Activated naive CD4-positive, alpha-beta T cell treated with anti-CD3 and anti-CD28 coated beads, Interleukin-2, amount 10 ng/mL, durations not matched to agents 7 days and 5 days (primary cell): Measurements from ENCODE around the gene SCCPDH.

Source experiments
- CTCF ChIA-PET: fragments of 350-600 bp; sonication (Branson Sonifier 250); formaldehyde crosslinking; loops from one replicate; lab custom pipeline; 2021; ENCODE audit warnings: antibody characterized with exemption; lab: Charles Lee
- DNase-seq: peaks from one replicate; pipeline ENCODE4 v3.0.0-alpha.2; 2020
- H3K27ac Mint-ChIP-seq: one replicate; pipeline ENCODE4 v1.8.0; 2021; ENCODE audit warnings: mild to moderate bottlenecking, moderate library complexity, mixed read lengths
- H3K27me3 Mint-ChIP-seq: one replicate; pipeline ENCODE4 v1.8.0; 2021; ENCODE audit warnings: mild to moderate bottlenecking, mixed read lengths
- H3K36me3 Mint-ChIP-seq: one replicate; pipeline ENCODE4 v1.8.0; 2021; ENCODE audit warnings: mixed read lengths
- H3K4me1 Mint-ChIP-seq: one replicate; pipeline ENCODE4 v1.8.0; 2021; ENCODE audit warnings: mixed read lengths
- H3K4me3 Mint-ChIP-seq: one replicate; pipeline ENCODE4 v1.8.0; 2021; ENCODE audit warnings: mild to moderate bottlenecking, moderate library complexity, mixed read lengths
- H3K9me3 Mint-ChIP-seq: one replicate; pipeline ENCODE4 v1.8.0; 2021; ENCODE audit warnings: mixed read lengths

SCCPDH gene

DNA sequence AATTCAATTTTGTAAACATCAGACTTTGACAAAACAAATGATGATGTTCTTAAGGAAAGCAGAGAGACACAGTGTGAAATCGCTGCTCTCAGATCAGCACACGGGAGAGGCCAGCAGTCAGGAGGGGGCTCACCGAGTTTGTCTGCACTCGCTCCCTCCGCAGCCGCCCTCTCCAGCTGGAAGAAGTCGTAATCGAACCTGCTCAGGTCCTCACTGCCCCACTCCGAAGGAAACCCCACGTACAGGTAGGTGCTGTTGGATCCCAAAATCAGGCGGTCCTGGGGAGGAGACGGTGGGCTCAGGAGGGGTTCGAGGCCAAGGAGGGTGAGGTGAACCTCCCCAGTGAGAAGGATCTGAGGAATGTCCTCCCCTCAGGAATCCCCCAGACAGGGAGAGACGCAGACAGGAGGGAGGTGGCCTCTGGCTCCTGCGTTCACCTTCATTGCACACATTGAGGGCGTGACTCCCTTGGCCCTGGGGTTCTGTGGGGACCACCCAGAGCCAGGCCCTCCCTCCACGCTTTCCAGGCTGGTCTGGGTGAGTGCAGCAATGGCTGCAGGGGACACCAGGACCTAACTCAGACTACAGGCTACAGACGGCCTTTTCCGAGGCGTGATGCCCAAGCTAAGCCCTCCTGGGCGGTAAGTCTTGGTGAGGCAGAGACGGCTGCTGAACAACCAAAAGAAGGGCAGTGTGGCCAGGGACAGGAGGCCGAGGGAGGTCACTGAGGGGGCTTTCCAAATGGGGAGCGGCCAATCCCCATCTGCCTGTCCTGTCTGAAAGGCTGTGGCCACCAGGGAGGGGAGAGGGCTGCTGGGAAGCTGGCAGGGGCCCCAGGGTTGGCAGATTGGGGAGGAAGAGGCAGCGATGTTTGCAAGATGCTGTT is 65.5 kb downstream of the SCCPDH start:
- DNase-seq: no peak
- Mint-ChIP-seq H3K27me3 (peaks cover 8% of the 10 kb centered on the region), H3K9me3 (peaks cover 11% of the 10 kb centered on the region), H3K4me1 (peaks cover 8% of the 10 kb centered on the region), H3K27ac (no peak overlapping the region), H3K4me3 (no peak overlapping the region), H3K36me3 (no peaks in the 10 kb centered on the region)
- CTCF ChIA-PET: no interaction called here

DNA sequence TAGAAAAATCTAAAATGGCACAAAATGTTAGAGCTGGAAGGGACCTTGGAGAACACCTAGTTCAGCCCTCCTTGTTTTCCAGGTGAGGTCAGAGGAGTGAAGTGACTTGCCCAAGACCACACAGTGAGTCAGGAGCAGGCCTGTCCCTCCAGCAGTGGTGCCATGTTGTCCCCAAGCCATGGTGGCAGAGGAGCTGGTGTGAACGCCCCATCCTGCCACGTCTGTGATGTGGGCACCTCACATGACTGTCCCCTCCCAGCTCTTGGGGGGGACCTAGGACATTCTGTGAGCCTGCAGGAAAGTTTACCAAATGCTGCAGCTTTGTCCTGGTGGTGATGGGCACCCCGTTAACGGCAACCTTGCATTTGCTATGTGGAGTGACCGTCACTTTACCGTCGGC is 66.2 kb downstream of the SCCPDH start:
- Mint-ChIP-seq H3K4me1 (peaks cover 2% of the 10 kb centered on the region), H3K27me3 (peaks cover 5% of the 10 kb centered on the region), H3K36me3 (no peaks in the 10 kb centered on the region), H3K4me3 (no peak overlapping the region), H3K9me3 (peaks cover 8% of the 10 kb centered on the region), H3K27ac (no peak overlapping the region)
- CTCF ChIA-PET: no interaction called here
- no peak for DNase-seq

DNA sequence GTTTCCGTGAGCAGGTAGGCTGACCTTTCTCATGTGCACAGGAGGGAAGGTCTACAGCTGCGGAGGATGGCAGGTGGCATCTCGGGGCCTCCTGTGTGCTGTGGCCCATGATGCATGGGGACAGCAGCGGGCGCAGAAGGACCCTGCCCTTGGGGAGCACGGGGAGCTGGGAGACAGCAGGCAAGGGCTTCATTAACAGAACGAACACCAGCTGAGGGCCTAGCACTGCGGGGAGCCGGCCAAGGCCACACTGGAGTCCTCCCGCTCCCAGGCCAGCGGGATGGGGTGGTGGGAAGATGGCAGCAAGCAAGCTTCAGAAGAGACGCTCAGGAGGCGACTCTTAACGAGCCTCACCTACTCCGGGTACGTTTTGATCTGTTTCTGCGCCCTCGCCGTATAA is 66.6 kb downstream of the SCCPDH start:
- Mint-ChIP-seq H3K4me3 (no peak overlapping the region), H3K27ac (no peak overlapping the region), H3K9me3 (peaks cover 3% of the 10 kb centered on the region), H3K36me3 (no peaks in the 10 kb centered on the region), H3K4me1 (peaks cover 2% of the 10 kb centered on the region), H3K27me3 (peaks cover 3% of the 10 kb centered on the region)
- CTCF ChIA-PET: no interaction called here
- DNase-seq: no peak

DNA sequence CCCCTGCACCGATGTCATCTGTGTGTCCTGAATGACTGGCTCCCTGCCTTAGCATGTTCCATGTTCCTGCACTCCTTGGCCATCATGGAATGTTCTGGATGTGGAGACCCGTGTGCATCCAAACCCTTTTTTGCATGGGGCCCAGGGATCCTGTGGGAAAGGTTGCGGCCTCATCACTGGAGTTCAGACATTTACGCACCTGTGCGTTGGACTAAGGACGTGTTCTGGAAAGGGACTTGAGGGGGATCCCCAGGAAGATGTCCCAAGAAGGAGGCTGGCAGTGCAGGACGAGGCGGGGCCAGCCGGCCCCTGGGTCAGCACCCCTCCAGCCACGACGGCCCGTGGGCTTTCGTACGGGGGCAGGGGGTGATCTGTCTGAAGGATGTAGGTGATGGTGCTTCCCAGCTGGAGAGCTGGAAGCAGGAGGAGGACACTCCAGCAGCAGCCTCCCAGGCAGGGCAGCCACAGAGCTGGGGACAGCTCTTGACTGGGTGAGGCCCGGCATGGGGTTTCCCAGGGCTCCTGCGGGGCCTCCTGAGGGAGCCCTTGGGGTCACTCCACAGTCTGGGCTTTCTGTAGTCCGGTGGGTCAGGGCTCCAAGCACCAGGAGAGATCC is 67.2 kb downstream of the SCCPDH start:
- Mint-ChIP-seq H3K36me3 (no peaks in the 10 kb centered on the region), H3K4me3 (no peak overlapping the region), H3K27me3 (peaks cover 3% of the 10 kb centered on the region), H3K4me1 (peaks cover 2% of the 10 kb centered on the region), H3K9me3 (peaks cover under 1% of the 10 kb centered on the region), H3K27ac (no peak overlapping the region)
- CTCF ChIA-PET: no interaction called here
- DNase-seq: no peak

DNA sequence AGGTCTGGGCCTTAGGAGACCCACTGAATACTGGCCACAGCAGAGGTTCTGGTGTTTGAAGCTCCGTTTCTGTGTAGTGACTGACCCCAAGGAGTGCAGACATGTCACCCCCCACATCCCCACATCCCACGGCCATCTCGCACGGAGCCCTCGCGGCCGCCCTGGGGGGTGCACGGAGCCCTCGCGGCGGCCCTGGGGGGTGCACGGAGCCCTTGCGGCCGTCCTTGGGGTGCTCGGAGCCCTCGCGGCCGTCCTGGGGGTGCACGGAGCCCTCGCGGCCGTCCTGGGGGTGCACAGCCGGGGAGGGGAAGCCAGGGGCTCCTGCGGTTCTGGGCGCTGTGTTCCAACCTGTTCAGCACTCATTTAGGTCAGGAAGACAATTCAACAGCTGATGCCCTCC is 68.4 kb downstream of the SCCPDH start:
- no peak for DNase-seq
- Mint-ChIP-seq H3K27ac (no peak overlapping the region), H3K36me3 (no peaks in the 10 kb centered on the region), H3K27me3 (peaks cover 3% of the 10 kb centered on the region), H3K9me3 (no peaks in the 10 kb centered on the region), H3K4me3 (no peak overlapping the region), H3K4me1 (peaks cover 2% of the 10 kb centered on the region)
- CTCF ChIA-PET: no interaction called here

DNA sequence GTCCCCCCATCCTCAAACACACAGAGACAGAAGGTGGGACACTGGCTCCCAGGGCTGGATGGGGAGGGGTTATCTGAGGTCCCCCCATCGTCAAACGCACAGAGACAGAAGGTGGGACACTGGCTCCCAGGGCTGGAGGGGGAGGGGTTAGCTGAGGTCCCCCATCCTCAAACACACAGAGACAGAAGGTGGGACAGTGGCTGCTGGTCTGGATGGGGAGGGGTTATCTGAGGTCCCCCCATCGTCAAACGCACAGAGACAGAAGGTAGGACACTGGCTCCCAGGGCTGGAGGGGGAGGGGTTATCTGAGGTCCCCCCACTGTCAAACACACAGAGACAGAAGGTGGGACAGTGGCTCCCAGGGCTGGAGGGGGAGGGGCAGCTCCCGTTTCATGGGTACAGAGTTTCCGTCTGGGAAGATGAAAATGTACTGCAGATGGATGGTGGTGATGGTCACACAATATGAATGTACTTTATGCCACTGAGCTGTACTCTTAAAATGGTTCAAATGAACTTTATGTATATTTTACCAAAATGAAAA is 69.2 kb downstream of the SCCPDH start:
- H3K27ac Mint-ChIP-seq: no peak overlapping the region
- CTCF ChIA-PET: no interaction called here
- no peak for DNase-seq
- H3K36me3 Mint-ChIP-seq: no peaks in the 10 kb centered on the region
- H3K4me1 Mint-ChIP-seq: peaks cover 2% of the 10 kb centered on the region
- H3K9me3 Mint-ChIP-seq: no peaks in the 10 kb centered on the region
- no peaks in the 10 kb centered on the region for H3K27me3 Mint-ChIP-seq
- no peak overlapping the region for H3K4me3 Mint-ChIP-seq

- H3K27me3 Mint-ChIP-seq: no peaks in the 10 kb centered on the region
- no peak overlapping the region for H3K27ac Mint-ChIP-seq
- H3K9me3 Mint-ChIP-seq: no peaks in the 10 kb centered on the region
- DNase-seq: no peak
- H3K4me3 Mint-ChIP-seq: no peak overlapping the region
- CTCF ChIA-PET: no interaction called here
- H3K4me1 Mint-ChIP-seq: peaks cover under 1% of the 10 kb centered on the region
- no peaks in the 10 kb centered on the region for H3K36me3 Mint-ChIP-seq
These were observed 70.0 kb downstream of the SCCPDH start for GRCh38 chr1:246794048-246794827.

DNA sequence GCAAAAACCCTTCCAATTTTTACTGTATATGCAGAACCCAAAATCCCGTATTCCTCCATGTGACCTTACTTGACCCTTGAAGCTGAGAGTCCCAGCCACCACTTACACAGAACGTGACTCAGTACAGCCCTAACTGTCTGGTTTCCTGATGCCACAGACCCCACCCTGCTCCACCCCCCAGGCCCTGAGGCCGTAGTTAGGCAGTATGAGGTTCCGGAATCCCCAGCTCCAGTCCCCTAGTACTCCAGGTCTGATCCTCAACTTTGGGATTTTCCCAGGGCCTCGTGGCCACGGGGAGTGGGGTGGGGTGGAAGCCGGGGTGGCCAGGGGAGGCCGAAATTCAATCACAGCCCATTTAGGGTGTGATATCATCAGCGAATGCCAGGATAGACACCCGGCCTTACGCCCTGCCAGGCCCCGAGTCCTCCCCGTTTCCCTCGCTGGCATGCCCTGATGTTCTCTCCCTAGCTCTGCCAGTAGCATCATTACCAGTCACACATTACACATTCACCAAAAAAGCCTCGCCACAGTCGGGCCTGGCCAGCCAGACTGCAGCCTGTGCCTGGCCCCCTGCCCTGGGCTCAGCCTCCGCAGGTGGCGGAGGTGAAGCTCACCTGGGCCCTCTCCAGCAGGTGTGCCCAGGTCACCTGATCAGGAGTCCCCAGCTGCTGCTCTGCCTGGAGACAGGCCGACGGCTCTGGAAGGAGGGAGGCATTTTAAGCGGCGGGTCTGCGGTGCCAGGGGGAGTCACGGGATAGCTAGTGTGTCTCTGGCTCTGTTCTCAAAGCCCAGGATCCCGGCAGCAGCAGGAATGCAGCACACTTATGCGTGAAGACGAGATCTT is 70.8 kb downstream of the SCCPDH start:
- no peaks in the 10 kb centered on the region for H3K27me3 Mint-ChIP-seq
- no peak overlapping the region for H3K27ac Mint-ChIP-seq
- H3K9me3 Mint-ChIP-seq: no peaks in the 10 kb centered on the region
- DNase-seq: no peak
- H3K36me3 Mint-ChIP-seq: no peaks in the 10 kb centered on the region
- CTCF ChIA-PET: no interaction called here
- H3K4me3 Mint-ChIP-seq: no peak overlapping the region
- no peaks in the 10 kb centered on the region for H3K4me1 Mint-ChIP-seq

- DNase-seq: no peak
- Mint-ChIP-seq H3K36me3 (no peaks in the 10 kb centered on the region), H3K27ac (no peak overlapping the region), H3K4me1 (no peaks in the 10 kb centered on the region), H3K27me3 (peaks cover 3% of the 10 kb centered on the region), H3K9me3 (no peaks in the 10 kb centered on the region), H3K4me3 (no peak overlapping the region)
- CTCF ChIA-PET: no interaction called here
These were observed 71.9 kb downstream of the SCCPDH start for GRCh38 chr1:246795906-246796694.

- CTCF ChIA-PET: no interaction called here
- H3K36me3 Mint-ChIP-seq: no peaks in the 10 kb centered on the region
- no peak overlapping the region for H3K27ac Mint-ChIP-seq
- no peak for DNase-seq
- no peaks in the 10 kb centered on the region for H3K4me1 Mint-ChIP-seq
- no peaks in the 10 kb centered on the region for H3K9me3 Mint-ChIP-seq
- H3K4me3 Mint-ChIP-seq: no peak overlapping the region
- H3K27me3 Mint-ChIP-seq: peaks cover 4% of the 10 kb centered on the region
These were observed 72.9 kb downstream of the SCCPDH start for GRCh38 chr1:246797157-246797556.

DNA sequence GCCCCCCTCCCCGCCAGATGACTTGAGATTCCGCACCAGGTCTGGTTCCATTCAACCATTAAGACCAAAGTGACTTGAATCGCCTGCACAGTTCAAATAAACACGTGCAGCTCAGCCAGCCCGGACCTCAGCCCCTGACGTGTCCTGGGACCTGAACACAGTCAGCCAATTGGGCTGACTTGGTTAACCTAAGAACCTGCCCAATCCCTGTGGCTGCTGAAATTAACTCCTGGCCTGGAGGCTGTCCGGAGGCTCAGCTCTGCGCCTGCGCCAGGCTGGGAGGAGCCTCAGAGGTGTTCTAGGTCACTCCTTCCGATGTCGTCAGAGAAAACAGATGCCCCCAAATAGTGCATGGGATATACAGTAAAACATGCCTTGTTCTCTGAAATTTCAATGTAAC is 73.4 kb downstream of the SCCPDH start:
- no peak for DNase-seq
- H3K36me3 Mint-ChIP-seq: no peaks in the 10 kb centered on the region
- H3K4me1 Mint-ChIP-seq: no peaks in the 10 kb centered on the region
- peaks cover 4% of the 10 kb centered on the region for H3K27me3 Mint-ChIP-seq
- no peak overlapping the region for H3K4me3 Mint-ChIP-seq
- CTCF ChIA-PET: interaction anchor here (0.9 kb wide), 1 partner anchor 174 kb away, joined by 3 read pairs; no protein-coding TSS in a partner anchor
- no peak overlapping the region for H3K27ac Mint-ChIP-seq
- no peaks in the 10 kb centered on the region for H3K9me3 Mint-ChIP-seq

DNA sequence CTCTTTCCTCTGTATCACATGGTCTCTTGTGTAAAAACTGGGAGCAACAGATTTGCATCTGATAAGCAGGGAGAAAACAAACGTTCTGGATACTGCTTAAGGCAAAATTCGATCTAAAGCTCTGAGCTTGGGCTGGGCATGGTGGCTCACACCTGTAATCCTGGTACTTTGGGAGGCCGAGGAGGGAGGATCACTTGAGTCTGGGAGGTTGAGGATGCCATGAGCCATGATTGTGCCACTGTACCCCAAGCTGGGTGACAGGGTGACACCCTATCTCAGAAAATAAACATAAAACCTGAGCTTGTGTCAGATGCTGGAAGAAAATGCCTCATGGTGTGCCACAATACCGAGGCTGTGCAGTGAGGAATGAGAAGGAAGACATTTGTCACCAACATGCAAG is 73.9 kb downstream of the SCCPDH start:
- peaks cover 4% of the 10 kb centered on the region for H3K27me3 Mint-ChIP-seq
- no peak overlapping the region for H3K27ac Mint-ChIP-seq
- CTCF ChIA-PET: interaction anchor here (0.9 kb wide), 1 partner anchor 173 kb away, joined by 3 read pairs; no protein-coding TSS in a partner anchor
- H3K4me3 Mint-ChIP-seq: no peak overlapping the region
- H3K4me1 Mint-ChIP-seq: no peaks in the 10 kb centered on the region
- DNase-seq: no peak
- H3K9me3 Mint-ChIP-seq: no peaks in the 10 kb centered on the region
- no peaks in the 10 kb centered on the region for H3K36me3 Mint-ChIP-seq
